VCaP (cell line): ENCODE data around the gene KCNMA1.

ENCODE experiments used
- H3K27ac ChIP-seq: fragments of 450-650 bp; 2 replicates; pipeline ENCODE4 v1.5.1; 2017
- TF ChIP-seq, protein P1 (sequence below): fragments of 450-650 bp; conservative IDR thresholded peaks from 2 replicates; pipeline ENCODE4 v1.5.1; 2017; ENCODE audit warnings: mild to moderate bottlenecking, moderate library complexity

Gene KCNMA1

DNA sequence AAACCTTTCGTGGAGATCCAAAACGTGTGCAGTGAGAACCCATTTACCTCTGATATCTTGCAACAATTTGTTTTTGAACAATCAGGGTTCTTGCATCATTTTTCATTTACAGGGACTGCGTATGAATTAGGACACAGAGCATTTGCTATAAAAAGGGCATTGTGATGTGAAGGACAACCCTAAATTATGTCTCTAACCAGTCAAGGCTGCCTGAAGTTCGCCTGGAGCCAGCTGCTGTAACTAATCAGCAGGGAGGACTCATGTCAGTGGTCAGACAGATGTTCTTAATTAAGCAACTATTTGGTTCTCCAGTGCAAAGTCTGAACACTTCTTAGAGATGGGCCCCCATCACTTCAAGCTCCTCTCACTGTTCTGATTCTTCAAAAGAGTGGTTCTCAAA, 674.8 kb downstream of the KCNMA1 start:
- TF ChIP-seq, protein P1, sequence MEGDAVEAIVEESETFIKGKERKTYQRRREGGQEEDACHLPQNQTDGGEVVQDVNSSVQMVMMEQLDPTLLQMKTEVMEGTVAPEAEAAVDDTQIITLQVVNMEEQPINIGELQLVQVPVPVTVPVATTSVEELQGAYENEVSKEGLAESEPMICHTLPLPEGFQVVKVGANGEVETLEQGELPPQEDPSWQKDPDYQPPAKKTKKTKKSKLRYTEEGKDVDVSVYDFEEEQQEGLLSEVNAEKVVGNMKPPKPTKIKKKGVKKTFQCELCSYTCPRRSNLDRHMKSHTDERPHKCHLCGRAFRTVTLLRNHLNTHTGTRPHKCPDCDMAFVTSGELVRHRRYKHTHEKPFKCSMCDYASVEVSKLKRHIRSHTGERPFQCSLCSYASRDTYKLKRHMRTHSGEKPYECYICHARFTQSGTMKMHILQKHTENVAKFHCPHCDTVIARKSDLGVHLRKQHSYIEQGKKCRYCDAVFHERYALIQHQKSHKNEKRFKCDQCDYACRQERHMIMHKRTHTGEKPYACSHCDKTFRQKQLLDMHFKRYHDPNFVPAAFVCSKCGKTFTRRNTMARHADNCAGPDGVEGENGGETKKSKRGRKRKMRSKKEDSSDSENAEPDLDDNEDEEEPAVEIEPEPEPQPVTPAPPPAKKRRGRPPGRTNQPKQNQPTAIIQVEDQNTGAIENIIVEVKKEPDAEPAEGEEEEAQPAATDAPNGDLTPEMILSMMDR: no peak

DNA sequence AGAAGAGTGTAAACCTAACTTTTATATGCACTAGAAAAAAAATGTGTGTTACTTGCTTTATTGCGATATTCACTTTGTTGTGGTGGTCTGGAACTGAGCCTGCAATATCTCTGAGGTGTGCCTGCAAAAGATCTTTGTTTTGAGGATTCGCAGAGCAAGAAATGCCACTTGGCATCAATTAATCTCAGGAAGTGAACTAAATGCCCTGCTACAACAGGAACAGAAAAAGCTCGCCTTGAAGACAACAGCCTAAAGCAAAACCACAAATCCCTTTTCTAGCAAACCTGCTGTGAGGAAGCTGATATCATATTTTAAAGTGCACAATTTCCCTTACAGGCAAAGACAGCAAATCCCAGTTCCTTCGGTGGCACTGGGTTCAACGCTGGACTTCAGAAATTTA, 675.8 kb downstream of the KCNMA1 start:
- TF ChIP-seq, protein P1: no peak
- H3K27ac ChIP-seq: no peak overlapping the region

More for the DNA sequence above, 674.8 kb downstream of the KCNMA1 start:
- no peak overlapping the region for H3K27ac ChIP-seq

DNA sequence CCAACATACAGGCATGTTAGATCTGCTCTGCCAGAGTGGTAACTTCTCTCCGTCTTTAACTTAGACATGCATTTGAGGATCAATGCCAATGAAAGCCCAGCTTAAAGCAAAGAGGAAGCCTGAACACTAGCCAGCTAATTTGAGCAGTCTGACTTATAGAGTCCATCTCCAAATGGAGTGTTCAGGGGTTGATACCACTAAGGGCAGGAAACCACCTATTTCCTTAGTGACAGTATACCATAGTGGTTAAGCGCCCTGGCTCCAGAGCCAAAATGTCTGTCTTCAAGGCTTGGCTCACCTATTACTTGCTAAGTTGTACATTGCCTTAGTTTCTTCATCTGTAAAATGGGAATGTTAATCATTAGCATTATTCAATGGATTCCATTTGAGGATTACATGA, 678.5 kb downstream of the KCNMA1 start:
- TF ChIP-seq, protein P1: no peak
- no peak overlapping the region for H3K27ac ChIP-seq

DNA sequence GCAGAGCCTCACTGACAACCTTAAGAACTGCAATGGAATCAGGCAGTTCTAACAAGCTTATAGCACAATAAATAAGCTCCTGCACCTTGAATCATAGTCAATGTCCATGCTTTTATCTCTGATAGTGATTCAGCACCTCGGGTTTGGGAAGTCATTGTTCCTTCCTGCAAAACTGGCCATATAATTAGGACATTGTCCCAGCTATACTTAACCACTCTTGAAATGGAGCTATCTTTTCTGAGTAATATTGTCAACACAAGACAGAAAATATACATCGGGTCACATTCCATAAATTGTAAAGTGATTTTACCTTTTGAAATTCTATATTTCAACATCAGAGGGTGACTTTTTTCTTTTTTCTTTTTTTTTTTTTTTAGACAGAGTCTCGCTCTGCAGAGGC, 682.8 kb downstream of the KCNMA1 start:
- no peak overlapping the region for H3K27ac ChIP-seq
- TF ChIP-seq, protein P1: no peak

DNA sequence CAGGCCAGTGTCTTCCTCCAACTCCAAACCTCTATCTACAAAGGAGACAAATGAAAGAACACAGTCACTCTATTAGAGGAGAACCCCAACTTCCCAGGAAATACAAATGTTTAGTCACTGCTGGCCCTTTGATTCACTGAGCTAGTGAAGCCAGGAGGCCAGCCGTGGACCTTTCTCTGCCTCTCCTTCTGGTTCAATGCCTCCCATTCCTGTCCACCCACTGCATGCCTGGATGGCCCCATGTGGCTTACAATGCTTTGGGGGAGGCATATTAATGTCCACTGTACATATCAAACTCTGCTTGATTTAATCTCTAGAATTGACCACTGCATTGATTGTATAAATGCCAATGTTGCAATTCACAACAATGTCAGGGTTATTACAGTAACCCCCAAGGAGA, 687.3 kb downstream of the KCNMA1 start:
- TF ChIP-seq, protein P1: no peak
- no peak overlapping the region for H3K27ac ChIP-seq

DNA sequence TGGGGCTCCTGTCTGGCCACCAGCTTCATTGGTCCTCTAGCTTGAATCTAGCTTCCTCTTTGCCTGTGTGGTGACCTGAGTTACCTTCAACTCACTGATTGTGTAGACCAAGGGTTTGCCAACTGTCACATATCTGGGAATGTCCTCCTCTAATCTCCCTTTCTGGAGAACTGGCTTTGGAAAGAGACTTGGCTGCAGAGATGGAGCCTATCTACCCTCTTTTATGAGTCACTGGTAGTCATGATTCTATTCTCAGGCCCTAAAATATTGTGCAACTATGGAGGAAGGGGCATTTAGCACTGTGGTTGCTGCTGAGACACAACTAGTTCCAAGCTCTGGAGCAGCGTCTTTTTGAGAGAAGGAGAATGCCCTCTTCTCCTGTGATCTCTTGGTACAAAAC, 691.3 kb downstream of the KCNMA1 start:
- no peak overlapping the region for H3K27ac ChIP-seq
- TF ChIP-seq, protein P1: no peak

DNA sequence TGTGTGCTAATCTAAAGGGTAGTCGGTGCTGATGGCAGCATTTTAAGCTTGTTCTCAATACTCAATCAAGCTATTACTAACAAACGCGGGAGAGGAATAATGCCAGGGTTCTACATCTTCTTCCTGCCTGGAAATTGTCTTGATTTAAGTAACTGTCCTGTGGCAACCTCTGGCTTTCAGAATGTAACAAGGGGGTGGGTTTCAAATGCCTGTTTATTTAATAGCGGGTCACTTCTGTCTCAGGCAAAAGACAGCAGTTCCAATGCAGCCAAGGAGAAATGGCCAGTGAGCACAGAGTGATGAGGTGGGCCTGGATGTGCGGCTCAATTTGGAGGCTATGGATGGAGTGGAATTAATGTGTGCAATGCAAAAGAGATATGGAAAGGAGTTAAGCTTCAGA, 692.4 kb downstream of the KCNMA1 start:
- TF ChIP-seq, protein P1: no peak
- H3K27ac ChIP-seq: no peak overlapping the region

DNA sequence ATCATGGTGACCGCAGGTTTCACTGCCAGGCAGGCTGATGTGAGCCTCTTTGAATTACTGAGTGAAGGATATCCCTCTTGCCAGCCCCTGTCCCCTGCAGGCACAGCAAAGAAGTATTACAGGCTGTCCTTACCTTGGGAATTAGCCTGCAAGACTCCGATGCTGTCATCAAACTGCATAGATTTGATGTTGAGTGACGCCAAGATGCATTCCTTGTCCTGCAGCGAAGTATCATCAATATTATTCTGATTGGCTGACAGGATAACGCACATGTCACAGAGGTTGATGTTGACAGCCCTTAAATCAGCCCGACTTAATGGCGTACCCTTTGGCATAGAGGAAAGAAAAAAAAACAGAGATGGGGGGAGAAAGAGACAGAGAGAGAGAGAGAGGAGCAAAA, 693.0 kb downstream of the KCNMA1 start:
- no peak overlapping the region for H3K27ac ChIP-seq
- TF ChIP-seq, protein P1: no peak
